Mammary epithelial cell (primary cell): ENCODE measurements around the gene SAMD4B.
"Not testable (repeated sequence)": the region's sequence is repeated elsewhere in the genome, so short reads cannot be mapped to it uniquely, and the experiment has no call there.

Experiments used
- CTCF ChIP-seq, 2 donors: IDR thresholded peaks in 1 of 2; conservative IDR thresholded peaks in 1 of 2; 2 replicates each; pipeline ENCODE4 v1.5.1; 2011 to 2012; ENCODE audit warnings: inconsistent platforms in 2 of 2, low read length in 2 of 2, mild to moderate bottlenecking in 2 of 2, control low read depth in 1 of 2, low read depth in 1 of 2; ENCODE audit not compliant: insufficient read depth in 1 of 2; ENCODE audit errors: extremely low read depth in 1 of 2
- EZH2 ChIP-seq: IDR thresholded peaks from 2 replicates; pipeline ENCODE4 v1.6.1; 2012; ENCODE audit warnings: low read length, inconsistent platforms, borderline replicate concordance

GRCh38 chr19:39309305-39309670 is 32.9 kb upstream of the SAMD4B start:
- TF ChIP-seq CTCF (conservative IDR thresholded peaks at IDR 0.05 in 1 of 2, IDR thresholded peaks at IDR 0.05 in 1 of 2; ENCODE audit: extremely low read depth in 1 of 2, insufficient read depth in 1 of 2, low read depth in 1 of 2, low read length in 2 of 2); EZH2: not testable (repeated sequence)
